ENCODE results near the gene ALDH2.
A peak's percentile ranks its signal among the peaks of the same experiment; 100 is the strongest.
"Not testable (repeated sequence)": the region's sequence is repeated elsewhere in the genome, so short reads cannot be mapped to it uniquely, and the experiment has no call there.

- peak in 4 of 6 experiments; percentile 17 to 45 (median 28) for TF ChIP-seq CTCF (IDR thresholded peaks at IDR 0.05)
- TF ChIP-seq POLR2A, EP300 (IDR thresholded peaks at IDR 0.05): not testable (repeated sequence)
Measured at GRCh38 chr12:111824312-111824711, 57.6 kb downstream of the ALDH2 start.
